ENCODE results near the gene RENBP. TPM values are rescaled to one million over a fixed set of nuclear protein-coding genes. Genes with fewer than 3 reads are reported as not detected.

Gene RENBP
- total RNA-seq, 1 experiment from 2014 or later = 0.23 TPM

DNA sequence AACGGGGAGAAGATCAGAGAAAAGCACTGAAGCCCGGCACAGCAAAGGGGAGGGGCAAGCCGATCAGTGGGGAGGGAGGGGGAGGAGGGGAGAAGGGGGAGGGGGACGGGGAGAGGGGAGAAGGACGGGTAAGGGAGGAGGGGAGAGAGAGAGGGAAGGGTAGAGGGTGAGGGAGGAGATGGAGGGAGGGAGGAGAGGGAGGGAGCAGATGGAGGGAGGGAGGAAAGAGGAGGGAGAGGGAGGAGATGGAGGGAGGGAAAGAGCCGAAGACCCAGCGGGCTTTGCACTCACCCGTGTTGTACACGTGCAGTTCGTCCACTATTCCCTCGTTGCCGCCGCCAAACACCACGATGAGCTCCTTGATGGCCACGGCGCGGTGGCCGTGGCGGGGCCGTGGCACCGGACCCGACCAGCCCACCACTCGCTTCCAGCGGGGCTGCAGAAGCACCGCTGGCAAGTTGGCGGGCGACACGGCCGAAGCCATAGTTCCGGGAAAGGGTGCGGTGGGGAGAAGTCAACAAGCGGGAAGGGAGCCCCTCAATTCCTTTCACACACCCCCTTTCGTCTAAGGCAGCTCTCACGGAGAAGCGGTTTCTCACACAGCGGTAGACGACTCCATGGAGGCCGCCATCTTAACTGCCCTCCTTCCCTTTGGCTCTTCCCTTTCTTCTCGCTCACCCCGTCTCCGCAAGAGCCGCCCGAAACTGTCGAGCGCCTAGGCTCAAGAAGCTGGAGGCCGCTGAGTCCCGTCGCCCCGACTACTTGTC is 26.1 kb upstream of the RENBP start:
- intact Hi-C loops (cut with micrococcal nuclease) = no loop called here
- ChIA-PET POLR2A (interaction anchor here (0.6 to 3.8 kb wide), 22 partner anchors 25 to 1029 kb away, joined by 3 to 15 read pairs (median 4); partner anchors contain the start of genes G6PD, IKBKG and RPL10), CTCF (interaction anchor here (0.8 to 5.2 kb wide), 3 partner anchors 24 to 201 kb away, joined by 3 to 38 read pairs (median 8); partner anchors contain the start of gene RENBP)
- peak overlapping the region; percentile 100 for H3K27ac Mint-ChIP-seq (ENCODE audit: low read depth, unreplicated experiment)
- no TSS peak for BruUV-seq (replicated peaks)
- no peaks in the 10 kb centered on the region for H3K27me3 Mint-ChIP-seq (ENCODE audit: insufficient read depth, unreplicated experiment)
- H3K36me3 Mint-ChIP-seq (ENCODE audit: insufficient read depth, unreplicated experiment) = peaks cover 4% of the 10 kb centered on the region
- DNase-seq (ENCODE audit: unreplicated experiment) = peak; percentile 58
- peaks cover 29% of the 10 kb centered on the region for H3K4me1 Mint-ChIP-seq (ENCODE audit: insufficient read depth, unreplicated experiment)
- TF ChIP-seq, protein P1, sequence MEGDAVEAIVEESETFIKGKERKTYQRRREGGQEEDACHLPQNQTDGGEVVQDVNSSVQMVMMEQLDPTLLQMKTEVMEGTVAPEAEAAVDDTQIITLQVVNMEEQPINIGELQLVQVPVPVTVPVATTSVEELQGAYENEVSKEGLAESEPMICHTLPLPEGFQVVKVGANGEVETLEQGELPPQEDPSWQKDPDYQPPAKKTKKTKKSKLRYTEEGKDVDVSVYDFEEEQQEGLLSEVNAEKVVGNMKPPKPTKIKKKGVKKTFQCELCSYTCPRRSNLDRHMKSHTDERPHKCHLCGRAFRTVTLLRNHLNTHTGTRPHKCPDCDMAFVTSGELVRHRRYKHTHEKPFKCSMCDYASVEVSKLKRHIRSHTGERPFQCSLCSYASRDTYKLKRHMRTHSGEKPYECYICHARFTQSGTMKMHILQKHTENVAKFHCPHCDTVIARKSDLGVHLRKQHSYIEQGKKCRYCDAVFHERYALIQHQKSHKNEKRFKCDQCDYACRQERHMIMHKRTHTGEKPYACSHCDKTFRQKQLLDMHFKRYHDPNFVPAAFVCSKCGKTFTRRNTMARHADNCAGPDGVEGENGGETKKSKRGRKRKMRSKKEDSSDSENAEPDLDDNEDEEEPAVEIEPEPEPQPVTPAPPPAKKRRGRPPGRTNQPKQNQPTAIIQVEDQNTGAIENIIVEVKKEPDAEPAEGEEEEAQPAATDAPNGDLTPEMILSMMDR (IDR thresholded peaks at IDR 0.05; ENCODE audit: unreplicated experiment) = no peak
- H3K4me3 Mint-ChIP-seq (ENCODE audit: unreplicated experiment) = peak overlapping the region; percentile 95
- H3K9me3 Mint-ChIP-seq (ENCODE audit: unreplicated experiment) = no peaks in the 10 kb centered on the region

DNA sequence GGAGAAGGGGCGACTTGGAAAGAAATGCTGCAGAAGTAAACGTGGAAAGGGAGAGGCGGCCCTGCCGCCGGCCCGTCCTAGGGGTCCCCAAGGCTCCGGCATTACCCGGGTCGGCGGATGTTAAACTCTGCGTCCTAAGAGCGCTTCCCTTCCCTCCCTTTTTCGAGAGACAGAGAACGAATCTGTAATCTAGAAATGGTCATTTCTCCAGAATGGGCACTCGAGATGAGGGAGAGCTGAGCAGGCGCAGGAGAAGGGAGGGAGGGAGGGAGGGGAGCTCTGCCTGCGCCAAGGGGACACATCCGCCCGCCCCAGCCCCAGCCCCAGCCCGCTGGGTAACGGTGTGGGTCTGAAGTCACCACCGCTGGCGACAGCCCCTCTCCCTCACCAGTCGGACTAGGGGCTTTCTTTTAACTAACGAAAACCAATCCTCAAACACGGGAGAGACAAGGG is 25.5 kb upstream of the RENBP start:
- CTCF ChIA-PET = interaction anchor here (0.8 to 5.2 kb wide), 3 partner anchors 18 to 200 kb away, joined by 3 to 50 read pairs (median 38); partner anchors contain the start of gene RENBP
- no TSS peak for BruUV-seq (replicated peaks)
- POLR2A ChIA-PET = interaction anchor here (0.7 to 2.3 kb wide), 7 partner anchors 41 to 428 kb away, joined by 3 to 12 read pairs (median 6); partner anchors contain the start of genes EMD and RPL10
- no peak overlapping the region for H3K27ac Mint-ChIP-seq (ENCODE audit: low read depth, unreplicated experiment)
- TF ChIP-seq, protein P1 (IDR thresholded peaks at IDR 0.05; ENCODE audit: unreplicated experiment) = no peak
- peaks cover 29% of the 10 kb centered on the region for H3K4me1 Mint-ChIP-seq (ENCODE audit: insufficient read depth, unreplicated experiment)
- H3K36me3 Mint-ChIP-seq (ENCODE audit: insufficient read depth, unreplicated experiment) = peaks cover 10% of the 10 kb centered on the region
- peak overlapping the region; percentile 95 for H3K4me3 Mint-ChIP-seq (ENCODE audit: unreplicated experiment)
- H3K27me3 Mint-ChIP-seq (ENCODE audit: insufficient read depth, unreplicated experiment) = no peaks in the 10 kb centered on the region
- intact Hi-C loops (cut with micrococcal nuclease) = no loop called here
- H3K9me3 Mint-ChIP-seq (ENCODE audit: unreplicated experiment) = no peaks in the 10 kb centered on the region
- no peak for DNase-seq (ENCODE audit: unreplicated experiment)

DNA sequence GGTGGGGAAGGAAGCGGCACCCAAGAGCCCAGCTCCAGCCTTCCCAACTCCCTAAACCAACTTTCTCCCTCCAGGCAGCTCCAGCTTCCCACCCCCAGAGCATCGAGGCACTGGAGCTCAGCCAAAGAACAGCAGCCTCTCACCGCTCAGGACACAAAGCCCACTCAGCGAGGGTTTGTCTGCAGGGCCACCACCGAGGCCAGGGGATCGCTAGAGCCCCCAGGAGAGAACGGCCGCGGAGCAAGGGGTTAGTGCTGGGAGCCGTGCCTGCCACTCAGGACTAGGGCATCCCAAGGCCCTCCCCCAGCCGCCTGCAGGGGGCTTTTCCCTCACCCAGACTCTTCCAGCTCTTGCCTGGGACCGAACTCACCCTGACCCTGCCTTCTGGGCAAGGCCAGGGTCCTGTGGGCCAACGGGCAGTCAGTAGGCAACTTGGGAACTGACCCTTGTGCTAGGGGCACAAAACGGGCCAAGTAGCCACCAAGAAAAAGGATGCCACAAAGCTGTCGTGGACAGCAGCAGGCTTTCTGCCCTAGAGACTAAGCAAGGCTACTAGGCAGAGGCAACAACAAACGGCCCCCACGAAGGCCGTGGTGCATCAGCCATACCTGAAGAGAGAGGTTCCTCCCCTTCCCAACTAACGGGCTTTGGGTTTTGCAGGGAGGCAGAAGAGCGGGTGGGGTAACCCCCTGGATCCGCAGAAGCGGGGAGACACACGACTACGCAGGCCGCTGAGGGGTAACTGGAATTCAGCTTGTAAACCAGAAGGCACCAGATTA is 24.9 kb upstream of the RENBP start:
- Mint-ChIP-seq H3K36me3 (ENCODE audit: insufficient read depth, unreplicated experiment) (peaks cover 15% of the 10 kb centered on the region), H3K9me3 (ENCODE audit: unreplicated experiment) (no peaks in the 10 kb centered on the region), H3K4me3 (ENCODE audit: unreplicated experiment) (peak overlapping the region; percentile 95), H3K27me3 (ENCODE audit: insufficient read depth, unreplicated experiment) (no peaks in the 10 kb centered on the region), H3K27ac (ENCODE audit: low read depth, unreplicated experiment) (no peak overlapping the region), H3K4me1 (ENCODE audit: insufficient read depth, unreplicated experiment) (peaks cover 25% of the 10 kb centered on the region)
- CTCF ChIA-PET = interaction anchor here (0.5 to 5.2 kb wide), 6 partner anchors 17 to 794 kb away, joined by 3 to 50 read pairs (median 3); partner anchors contain the start of gene RENBP
- POLR2A ChIA-PET = interaction anchor here (0.7 to 1.5 kb wide), 3 partner anchors 19 to 410 kb away, joined by 3 to 6 read pairs (median 4); partner anchors contain the start of gene EMD
- TSS peak; percentile 3 for BruUV-seq (replicated peaks)
- TF ChIP-seq, protein P1 (IDR thresholded peaks at IDR 0.05; ENCODE audit: unreplicated experiment) = no peak
- no peak for DNase-seq (ENCODE audit: unreplicated experiment)
- intact Hi-C loops (cut with micrococcal nuclease) = no loop called here
